ENCODE measurements around the gene DNAJC5G. TPM values are rescaled to one million over a fixed set of nuclear protein-coding genes. Genes with fewer than 3 reads are reported as not detected.

DNAJC5G gene
- total and polyA plus RNA-seq, 2 of the 13 experiments (the other 11 are each of a cell fraction or from before 2014, with no cell fraction given), result 0.05 TPM; not detected in 1

GRCh38 chr2:27322766-27323595, 47.7 kb downstream of the DNAJC5G start, which contains the start of gene MPV17 (continued):
- TF ChIP-seq ZBTB8A (CRISPR knock-in tag; IDR thresholded peaks at IDR 0.05; ENCODE audit: borderline replicate concordance, low read depth) (no peak), ZFP36L1 (CRISPR knock-in tag; IDR thresholded peaks at IDR 0.05) (peak; percentile 86; the same call in 1 of the 2 replicates), ZNF878 (CRISPR knock-in tag; IDR thresholded peaks at IDR 0.05) (no peak), ZNF274 (CRISPR knock-in tag; IDR thresholded peaks at IDR 0.05) (peak; percentile 82; the same call in 1 of the 2 replicates), NFIB (CRISPR knock-in tag; IDR thresholded peaks at IDR 0.05; ENCODE audit: borderline replicate concordance) (no peak), ONECUT2 (CRISPR knock-in tag; IDR thresholded peaks at IDR 0.05) (no peak), ATF6 (CRISPR knock-in tag; conservative IDR thresholded peaks at IDR 0.05) (peak; percentile 72; the same call in 1 of the 2 replicates), ZNF773 (CRISPR knock-in tag; IDR thresholded peaks at IDR 0.05; ENCODE audit: borderline replicate concordance) (no peak), ZNF660 (CRISPR knock-in tag; IDR thresholded peaks at IDR 0.05; ENCODE audit: borderline replicate concordance, low read depth) (no peak), NCOA2 (CRISPR knock-in tag; IDR thresholded peaks at IDR 0.05) (peak; percentile 64), ZFP37 (CRISPR knock-in tag; IDR thresholded peaks at IDR 0.05; ENCODE audit: borderline replicate concordance) (peak; percentile 71; the same call in 1 of the 2 replicates), GABPB1 (CRISPR knock-in tag; IDR thresholded peaks at IDR 0.05) (peak; percentile 98), ZNF589 (CRISPR knock-in tag; conservative IDR thresholded peaks at IDR 0.05) (no peak), POGZ (CRISPR knock-in tag; IDR thresholded peaks at IDR 0.05) (peak; percentile 76), ZNF343 (CRISPR knock-in tag; IDR thresholded peaks at IDR 0.05) (no peak), ZNF282 (IDR thresholded peaks at IDR 0.05; ENCODE audit: partially characterized antibody) (no peak), ZFP91 (CRISPR knock-in tag; IDR thresholded peaks at IDR 0.05; ENCODE audit: borderline replicate concordance) (peak; percentile 97), ZBTB26 (CRISPR knock-in tag; IDR thresholded peaks at IDR 0.05; ENCODE audit: borderline replicate concordance) (0 out of 2 replicates have a peak, but pooled peaks have one; percentile 45), CBX2 (IDR thresholded peaks at IDR 0.05; ENCODE audit: low read depth, low read length) (no peak), CBX2 (CRISPR knock-in tag; IDR thresholded peaks at IDR 0.05; ENCODE audit: low read depth) (no peak)
